Osteocyte (in vitro differentiated cells): ENCODE results near the gene FN1. TPM values are rescaled to one million over a fixed set of nuclear protein-coding genes. Genes with fewer than 3 reads are reported as not detected.

Experiments
- DNase-seq: peaks from one replicate; pipeline ENCODE4 v3.0.0; 2021; ENCODE audit warnings: mixed read lengths; ENCODE audit not compliant: unreplicated experiment; ENCODE audit errors: extremely low spot score
- H3K27ac Mint-ChIP-seq: one replicate; pipeline ENCODE4 v1.8.0; 2021; ENCODE audit warnings: mild to moderate bottlenecking, mixed read lengths; ENCODE audit not compliant: unreplicated experiment
- H3K27me3 Mint-ChIP-seq: one replicate; pipeline ENCODE4 v1.8.0; 2021; ENCODE audit warnings: mixed read lengths; ENCODE audit not compliant: unreplicated experiment
- H3K36me3 Mint-ChIP-seq: one replicate; pipeline ENCODE4 v1.8.0; 2021; ENCODE audit warnings: mixed read lengths; ENCODE audit not compliant: unreplicated experiment
- H3K4me1 Mint-ChIP-seq: one replicate; pipeline ENCODE4 v1.8.0; 2021; ENCODE audit warnings: mixed read lengths; ENCODE audit not compliant: unreplicated experiment
- H3K4me3 Mint-ChIP-seq: one replicate; pipeline ENCODE4 v1.8.0; 2021; ENCODE audit warnings: mild to moderate bottlenecking, moderate library complexity, mixed read lengths; ENCODE audit not compliant: unreplicated experiment
- H3K9me3 Mint-ChIP-seq: one replicate; pipeline ENCODE4 v1.8.0; 2021; ENCODE audit warnings: mixed read lengths; ENCODE audit not compliant: unreplicated experiment
- CTCF ChIP-seq: fragments of 200-600 bp; sonication (generic); IDR thresholded peaks from 2 replicates; pipeline ENCODE4 v1.5.0; 2021; ENCODE audit warnings: antibody characterized with exemption, mild to moderate bottlenecking, moderate library complexity
- total RNA-seq: library from RNA; stranded (reverse); gene quantifications from 2 replicates; pipeline ENCODE4 v1.2.1, GENCODE V29; 2021

FN1 gene
- total RNA-seq, 1 donor from 2014 or later: 16,854 TPM

GRCh38 chr2:215355801-215356200, 80.1 kb downstream of the FN1 start:
- Mint-ChIP-seq H3K27ac (peak overlapping the region; percentile 6), H3K36me3 (peaks cover 22% of the 10 kb centered on the region), H3K4me3 (no peak overlapping the region), H3K9me3 (no peaks in the 10 kb centered on the region), H3K4me1 (peaks cover 7% of the 10 kb centered on the region), H3K27me3 (no peaks in the 10 kb centered on the region)
- no peak for DNase-seq
- no peak for TF ChIP-seq CTCF

- H3K4me3 Mint-ChIP-seq: no peak overlapping the region
These were observed 80.8 kb downstream of the FN1 start for GRCh38 chr2:215354771-215355695.

DNA sequence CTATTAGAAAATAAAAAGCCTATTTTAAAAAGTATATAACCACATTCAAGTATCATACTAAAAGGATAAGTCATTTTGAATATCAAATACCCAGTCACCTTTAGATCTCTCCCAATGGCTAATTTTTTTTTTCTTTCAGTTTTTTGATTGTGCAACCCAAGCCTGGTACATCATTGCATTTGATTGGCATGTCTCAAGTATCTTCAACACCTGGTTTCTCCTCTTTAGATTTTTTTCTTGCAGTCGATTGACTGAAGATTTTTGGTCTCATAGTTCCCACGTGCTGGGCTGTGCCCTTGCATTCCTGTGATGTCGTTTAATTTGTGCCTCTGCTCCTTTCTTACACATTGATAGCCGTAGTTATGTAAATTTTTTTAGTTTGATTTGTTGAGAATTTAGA, 83.3 kb downstream of the FN1 start:
- Mint-ChIP-seq H3K27ac (no peak overlapping the region), H3K4me1 (peaks cover 7% of the 10 kb centered on the region), H3K4me3 (no peak overlapping the region), H3K9me3 (no peaks in the 10 kb centered on the region), H3K27me3 (no peaks in the 10 kb centered on the region), H3K36me3 (peaks cover 27% of the 10 kb centered on the region)
- no peak for DNase-seq
- TF ChIP-seq CTCF: no peak

More at GRCh38 chr2:215354771-215355695, 80.8 kb downstream of the FN1 start:
- peak overlapping the region; percentile 64 for H3K27ac Mint-ChIP-seq
- no peak for DNase-seq
- TF ChIP-seq CTCF: no peak
- no peaks in the 10 kb centered on the region for H3K27me3 Mint-ChIP-seq
- H3K9me3 Mint-ChIP-seq: no peaks in the 10 kb centered on the region
- H3K4me1 Mint-ChIP-seq: peaks cover 7% of the 10 kb centered on the region
- H3K36me3 Mint-ChIP-seq: peaks cover 19% of the 10 kb centered on the region

- no peak for DNase-seq
- Mint-ChIP-seq H3K36me3 (peaks cover 60% of the 10 kb centered on the region), H3K27ac (no peak overlapping the region), H3K4me1 (no peaks in the 10 kb centered on the region), H3K4me3 (no peak overlapping the region), H3K9me3 (no peaks in the 10 kb centered on the region), H3K27me3 (no peaks in the 10 kb centered on the region)
- TF ChIP-seq CTCF: no peak
These were observed 88.0 kb downstream of the FN1 start for GRCh38 chr2:215347878-215348277.

- no peaks in the 10 kb centered on the region for H3K9me3 Mint-ChIP-seq
- TF ChIP-seq CTCF: no peak
These were observed 96.8 kb downstream of the FN1 start for GRCh38 chr2:215338883-215339679.

More at GRCh38 chr2:215338883-215339679, 96.8 kb downstream of the FN1 start:
- peaks cover 72% of the 10 kb centered on the region for H3K36me3 Mint-ChIP-seq
- no peak for DNase-seq
- H3K27ac Mint-ChIP-seq: no peak overlapping the region
- no peak overlapping the region for H3K4me3 Mint-ChIP-seq
- H3K4me1 Mint-ChIP-seq: no peaks in the 10 kb centered on the region
- no peaks in the 10 kb centered on the region for H3K27me3 Mint-ChIP-seq
